HS-5 (cell line): Measurements from ENCODE around the gene TBCD.
"Not testable (repeated sequence)": the region's sequence is repeated elsewhere in the genome, so short reads cannot be mapped to it uniquely, and the experiment has no call there.

Experiments
- DNase-seq: peaks from one replicate; pipeline ENCODE4 v3.0.0-alpha.2; 2012; ENCODE audit warnings: low read depth

TBCD gene

DNA sequence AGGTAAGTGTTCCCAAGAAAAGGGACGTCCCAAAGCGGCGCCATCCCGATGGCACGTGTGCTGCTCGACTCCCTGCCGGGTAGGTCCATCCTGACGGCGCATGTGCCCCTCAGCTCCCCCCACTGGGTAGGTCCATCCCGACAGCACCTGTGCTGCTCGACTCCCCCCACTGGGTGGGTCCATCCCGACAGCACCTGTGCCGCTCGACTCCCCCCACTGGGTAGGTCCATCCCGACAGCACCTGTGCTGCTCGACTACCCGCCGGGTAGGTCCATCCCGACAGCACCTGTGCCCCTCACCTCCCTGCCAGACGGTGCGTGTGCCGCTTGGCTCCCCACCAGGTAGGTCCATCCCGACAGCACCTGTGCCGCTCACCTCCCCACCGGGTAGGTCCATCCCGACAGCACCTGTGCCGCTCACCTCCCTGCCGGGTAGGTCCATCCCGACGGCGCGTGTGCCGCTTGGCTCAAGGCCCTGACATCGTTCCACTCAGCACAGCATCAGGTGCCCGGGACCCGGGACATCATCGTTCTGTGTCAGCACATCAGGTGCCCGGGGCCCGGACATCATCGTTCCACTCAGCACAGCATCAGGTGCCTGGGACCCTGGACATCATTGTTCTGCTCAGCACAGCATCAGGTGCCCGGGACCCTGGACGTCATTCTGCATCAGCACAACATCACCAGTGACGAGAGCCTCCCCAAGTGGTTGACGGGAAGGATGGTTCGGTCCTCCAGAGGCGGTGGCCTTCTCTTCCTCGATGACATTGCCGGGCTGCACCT, 22.2 kb upstream of the TBCD start:
- no peak for DNase-seq

DNA sequence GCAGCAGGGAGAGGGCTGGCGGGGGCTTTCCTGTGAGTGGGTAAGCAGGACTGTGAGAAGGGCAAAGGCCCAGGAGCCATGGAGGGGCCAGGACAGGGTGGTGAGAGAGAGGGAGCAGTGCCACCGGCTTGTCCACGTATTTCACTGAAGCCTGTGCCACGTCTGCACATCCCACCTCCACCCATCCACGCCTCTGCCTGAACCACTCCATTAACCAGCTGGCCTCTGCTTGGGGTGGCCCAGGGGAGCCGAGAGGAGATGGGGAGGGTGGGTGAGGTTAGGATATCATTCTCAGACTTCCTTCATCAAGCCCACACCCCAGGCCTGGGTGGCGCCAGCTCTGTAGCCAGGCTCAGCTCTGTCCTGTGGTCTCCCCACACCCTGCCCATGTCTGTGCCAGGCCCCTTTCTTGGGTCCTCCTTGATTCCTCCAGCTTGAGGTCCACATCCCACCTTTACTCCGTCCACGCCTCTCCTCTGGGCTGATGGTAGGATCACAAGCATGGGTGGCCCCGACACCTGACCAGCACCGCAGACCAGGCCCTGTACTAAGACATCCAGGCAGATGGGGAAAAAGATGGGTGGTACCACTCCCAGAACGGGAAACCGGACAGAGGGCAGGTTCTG, 19.6 kb upstream of the TBCD start:
- no peak for DNase-seq

- no peak for DNase-seq
Measured at GRCh38 chr17:82734987-82735866, 16.6 kb upstream of the TBCD start, which contains the start of gene FN3K. Gene FN3K (plus strand): TSS chr17:82735615. CDS start chr17:82735637, 22 bp downstream.

DNA sequence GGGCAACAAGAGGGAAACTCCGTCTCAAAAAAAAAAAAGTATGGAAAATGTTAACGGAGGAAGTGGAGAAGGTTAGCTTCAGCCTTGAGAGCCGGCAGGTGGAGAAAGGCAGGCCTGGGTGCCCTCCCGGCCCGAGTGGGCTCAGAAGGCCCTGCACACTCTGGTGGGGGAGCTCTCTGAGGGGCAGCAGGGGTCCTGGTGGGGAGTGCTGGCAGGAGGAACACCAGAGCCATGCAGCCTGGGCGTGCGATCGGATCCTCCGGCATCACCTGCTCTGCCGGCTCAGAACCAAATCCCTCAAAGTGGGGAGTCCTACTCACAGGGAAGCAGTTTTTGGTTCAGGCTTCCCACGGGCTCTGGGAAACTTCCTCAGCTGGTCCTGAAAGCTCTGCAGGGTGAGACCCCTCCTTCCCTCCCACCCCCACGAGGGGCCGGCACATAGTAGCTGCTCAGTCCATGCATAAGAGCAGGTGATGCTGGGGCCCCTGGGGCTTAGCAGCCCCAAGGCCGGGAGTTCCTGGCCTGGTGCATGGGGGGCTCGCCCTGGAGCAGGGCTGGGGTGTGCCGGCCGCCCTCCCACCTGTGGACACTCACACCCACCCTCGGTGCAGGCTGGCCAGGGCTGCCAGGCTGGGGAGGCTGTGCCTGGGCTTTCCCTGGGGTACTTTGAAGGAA, 15.2 kb upstream of the TBCD start:
- DNase-seq, result no peak

- DNase-seq, result no peak
Measured at GRCh38 chr17:82737967-82738877, 13.6 kb upstream of the TBCD start.

GRCh38 chr17:82740906-82741759, 10.7 kb upstream of the TBCD start:
- DNase-seq, result no peak

GRCh38 chr17:82743344-82744219, 8.3 kb upstream of the TBCD start:
- no peak for DNase-seq

DNA sequence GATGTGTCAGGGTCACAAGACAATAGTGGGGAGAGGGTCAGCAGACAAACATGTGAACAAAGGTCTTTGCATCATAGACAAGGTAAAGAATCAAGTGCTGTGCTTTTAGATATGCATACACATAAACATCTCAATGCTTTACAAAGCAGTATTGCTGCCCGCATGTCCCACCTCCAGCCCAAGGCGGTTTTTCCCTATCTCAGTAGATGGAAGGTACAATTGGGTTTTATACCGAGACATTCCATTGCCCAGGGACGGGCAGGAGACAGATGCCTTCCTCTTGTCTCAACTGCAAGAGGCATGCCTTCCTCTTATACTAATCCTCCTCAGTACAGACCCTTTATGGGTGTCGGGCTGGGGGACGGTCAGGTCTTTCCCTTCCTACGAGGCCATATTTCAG, 7.1 kb upstream of the TBCD start:
- DNase-seq, result not testable (repeated sequence)

DNA sequence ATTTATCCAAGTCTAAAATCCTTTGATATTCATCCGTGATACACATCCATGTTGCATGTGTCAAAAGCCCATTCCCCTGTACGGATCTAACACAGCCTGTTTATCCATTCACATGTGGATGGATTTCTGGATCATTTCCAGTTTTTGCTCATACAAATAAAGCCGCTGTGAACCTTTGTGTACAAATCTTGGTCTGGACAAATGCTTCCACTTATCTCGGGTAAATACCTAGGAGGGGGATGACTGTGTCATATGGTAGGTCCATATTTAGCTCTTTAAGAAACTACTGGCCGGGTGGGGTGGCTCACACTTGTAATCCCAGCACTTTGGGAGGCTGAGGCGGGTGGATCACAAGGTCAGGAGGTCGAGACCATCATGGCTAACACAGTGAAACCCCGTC, 6.3 kb upstream of the TBCD start:
- no peak for DNase-seq

GRCh38 chr17:82748756-82749155, 3.1 kb upstream of the TBCD start:
- no peak for DNase-seq

GRCh38 chr17:82750241-82750908, 1.5 kb upstream of the TBCD start:
- no peak for DNase-seq

DNA sequence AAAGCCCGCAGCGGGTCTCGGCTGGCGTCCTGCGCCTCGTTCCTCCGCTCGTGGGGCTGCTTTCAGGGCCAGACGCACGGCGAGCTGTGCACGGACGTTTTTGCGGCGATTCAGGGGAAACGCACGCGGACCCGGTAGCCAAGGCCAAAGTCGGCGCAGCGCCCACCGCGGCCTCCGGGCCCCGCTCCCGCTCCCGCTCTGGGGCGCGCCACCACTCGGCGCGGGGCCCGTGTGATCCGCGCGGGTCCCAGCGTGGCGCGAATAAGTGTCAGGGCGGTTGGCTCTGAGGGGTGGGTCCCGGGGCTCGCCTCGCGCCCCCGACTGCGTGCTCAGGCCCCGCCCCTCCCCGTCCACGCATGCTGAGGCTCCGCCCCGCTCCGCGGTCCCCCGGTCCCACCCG, 694 bp upstream of the TBCD start:
- DNase-seq, result no peak

DNA sequence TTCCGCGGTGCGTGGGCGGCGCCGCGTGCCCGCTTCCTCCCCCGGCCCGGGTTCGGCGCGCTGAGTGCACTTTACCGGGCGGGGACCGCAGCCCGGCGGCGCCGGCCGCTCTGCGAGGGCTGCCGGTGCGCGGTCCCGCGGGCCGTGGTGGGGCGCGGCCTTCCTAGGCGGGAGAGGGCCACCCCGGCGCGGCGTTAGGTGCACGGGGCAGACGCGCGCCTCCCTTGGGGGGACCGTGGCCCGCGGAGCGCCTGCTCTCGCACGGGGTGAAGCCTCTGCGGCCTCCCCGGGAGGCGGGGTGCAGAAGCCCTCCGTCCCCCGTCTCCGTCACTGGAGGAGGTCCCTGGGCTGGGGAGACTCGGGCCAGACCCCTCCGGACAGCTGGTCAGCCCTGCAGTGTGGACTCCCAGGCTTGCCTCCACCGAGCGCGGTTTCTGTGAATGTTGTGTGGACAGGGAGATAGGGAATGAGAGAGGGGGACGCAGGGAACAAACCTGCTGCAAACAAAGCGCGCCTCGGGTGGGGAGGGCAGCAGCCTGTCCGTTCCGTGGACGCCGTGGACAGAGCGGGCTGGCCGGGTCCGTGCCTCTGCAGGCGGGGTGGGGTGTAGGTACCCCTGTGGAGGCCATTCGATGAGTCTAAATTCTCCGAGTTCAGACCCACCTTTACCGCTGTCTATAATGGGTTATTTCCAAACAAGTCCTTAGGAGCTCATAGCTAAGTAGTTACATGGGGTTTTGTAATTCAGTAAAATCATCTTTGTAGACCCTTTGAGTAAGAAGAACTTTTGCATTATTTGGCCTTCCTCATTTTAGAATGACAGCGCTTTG, 721 bp downstream of the TBCD start:
- no peak for DNase-seq

DNA sequence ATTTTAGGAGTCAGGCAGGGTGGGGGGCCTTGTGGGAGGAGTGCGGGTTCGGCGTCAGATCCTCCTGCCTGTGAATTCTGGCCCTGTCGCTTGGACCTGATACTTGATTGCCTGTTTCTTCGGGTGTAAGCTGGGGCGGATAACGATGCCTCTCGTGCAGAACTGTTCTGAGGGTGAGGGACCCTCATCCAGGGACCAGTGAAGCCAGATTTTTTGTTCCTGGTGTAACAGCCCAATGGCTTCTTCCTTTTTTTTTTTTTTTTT, 1.3 kb downstream of the TBCD start:
- no peak for DNase-seq

DNA sequence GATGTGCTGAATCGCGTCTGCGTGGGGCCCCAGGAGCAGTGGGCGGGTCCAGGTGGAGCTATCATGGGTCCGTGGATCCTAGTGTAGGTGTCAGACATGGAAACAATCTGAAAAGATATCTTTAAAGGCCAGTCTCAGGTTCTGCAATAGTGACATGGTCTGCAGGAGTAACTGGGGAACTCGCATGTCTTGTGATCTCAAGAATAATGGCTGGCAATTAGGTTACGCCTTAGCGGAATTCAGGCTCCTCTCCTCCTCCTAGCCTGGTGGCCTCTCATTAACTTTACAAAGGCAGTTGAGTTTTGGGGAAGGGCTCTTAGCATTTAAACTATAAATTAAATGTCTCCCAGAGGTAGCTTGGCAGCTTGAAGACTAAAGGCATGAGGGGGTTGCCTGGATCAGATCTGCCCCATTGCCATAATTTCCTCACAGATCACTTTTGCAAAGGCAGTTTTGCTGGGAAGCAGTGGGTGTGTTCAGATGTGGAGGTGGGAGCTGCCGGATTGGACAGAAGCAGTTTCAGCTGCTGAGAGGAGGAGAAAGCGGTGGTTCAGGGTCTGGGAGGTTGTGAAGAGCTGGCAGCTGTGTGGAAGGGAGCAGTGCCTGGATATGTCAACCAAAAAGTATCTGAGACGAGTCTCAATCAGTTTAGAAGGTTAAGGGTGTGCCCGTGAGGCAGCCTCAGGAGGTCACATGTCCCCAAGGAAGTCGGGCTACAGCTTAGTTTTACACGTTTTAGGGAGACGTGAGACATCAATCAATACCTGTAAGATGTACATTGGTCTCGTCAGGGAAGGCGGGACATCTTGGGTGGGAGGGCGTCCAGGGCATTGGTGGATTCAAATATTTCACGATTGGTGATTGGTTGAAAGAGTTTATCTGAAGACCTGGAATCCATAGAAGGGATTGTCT, 2.7 kb downstream of the TBCD start:
- no peak for DNase-seq

GRCh38 chr17:82756166-82756565, 4.3 kb downstream of the TBCD start:
- DNase-seq, result no peak

GRCh38 chr17:82765371-82765770, 13.5 kb downstream of the TBCD start:
- DNase-seq, result no peak
